GM18873 (cell line): ENCODE measurements around the gene FAM47E.

Experiments
- ATAC-seq: cut with Tn5 transposase; IDR thresholded peaks from one replicate; pipeline ENCODE4 v1.9.1; 2021; ENCODE audit warnings: mild to moderate bottlenecking, moderate library complexity, moderate number of reproducible peaks; ENCODE audit not compliant: unreplicated experiment, low FRiP score

The FAM47E gene

GRCh38 chr4:76322236-76322635, 70.7 kb downstream of the FAM47E start:
- ATAC-seq = no peak

GRCh38 chr4:76325072-76325471, 73.6 kb downstream of the FAM47E start:
- ATAC-seq = no peak

- ATAC-seq = no peak
These were observed 75.0 kb downstream of the FAM47E start for GRCh38 chr4:76326515-76326914.
